IMR-90 (cell line): Measurements from ENCODE around the gene NTMT1. TPM values are rescaled to one million over a fixed set of nuclear protein-coding genes. Genes with fewer than 3 reads are reported as not detected.
A peak's percentile ranks its signal among the peaks of the same experiment; 100 is the strongest.

Source experiments
- ATAC-seq: fragments of 200-7000 bp; cut with Tn5 transposase; 2 replicates; pipeline ENCODE4 v1.9.1; 2020; ENCODE audit warnings: low read depth, mild to moderate bottlenecking, moderate library complexity
- BruUV-seq: library from RNA; stranded (reverse); fragments of 400-500 nt; replicated peaks from 2 replicates; lab custom pipeline; 2021; lab: Mats Ljungman, UMichigan
- CTCF ChIA-PET: fragments of 300-600 bp; formaldehyde crosslinking; extraction: SDS; loops from one replicate; lab custom pipeline; 2021; ENCODE audit warnings: antibody characterized with exemption; lab: Yijun Ruan, JAX
- POLR2A ChIA-PET: fragments of 300-600 bp; sonication (Branson Sonifier 250); formaldehyde crosslinking; loops from one replicate; lab custom pipeline; 2022; ENCODE audit warnings: antibody characterized with exemption; ENCODE audit not compliant: unreplicated experiment; lab: Charles Lee
- DNase-seq: peaks from one replicate; pipeline ENCODE4 v3.0.0; 2013
- H2AFZ ChIP-seq: replicated peaks from 2 replicates; pipeline ENCODE3; 2013; ENCODE audit warnings: low read length, mild to moderate bottlenecking; ENCODE audit not compliant: poor library complexity
- H2AK5ac ChIP-seq: 2 replicates; pipeline ENCODE4 v1.6.1; 2013; ENCODE audit warnings: low read depth, low read length, inconsistent platforms
- H2AK9ac ChIP-seq: replicated peaks from 2 replicates; pipeline ENCODE3; 2013; ENCODE audit warnings: mild to moderate bottlenecking, low read depth, low read length, moderate library complexity; ENCODE audit not compliant: poor library complexity
- H2BK120ac ChIP-seq: 2 replicates; pipeline ENCODE4 v1.6.1; 2013; ENCODE audit warnings: low read depth, low read length, inconsistent platforms
- H2BK15ac ChIP-seq: 3 replicates; pipeline ENCODE4 v1.6.1; 2013; ENCODE audit warnings: low read depth, low read length, inconsistent platforms
- H2BK20ac ChIP-seq: 2 replicates; pipeline ENCODE4 v1.6.1; 2013; ENCODE audit warnings: low read depth, mild to moderate bottlenecking, inconsistent platforms, low read length, moderate library complexity
- H2BK5ac ChIP-seq: 2 replicates; pipeline ENCODE4 v1.6.1; 2013; ENCODE audit warnings: mild to moderate bottlenecking, low read depth, low read length, inconsistent platforms; ENCODE audit not compliant: poor library complexity, severe bottlenecking
- H3K14ac ChIP-seq: replicated peaks from 2 replicates; pipeline ENCODE4 v1.6.1; 2013; ENCODE audit warnings: low read depth, low read length, inconsistent platforms
- H3K18ac ChIP-seq: 2 replicates; pipeline ENCODE4 v1.6.1; 2013; ENCODE audit warnings: low read depth, low read length, control low read depth
- H3K23ac ChIP-seq: 2 replicates; pipeline ENCODE4 v1.6.1; 2013; ENCODE audit warnings: low read depth, low read length, inconsistent platforms
- H3K27ac ChIP-seq: 2 replicates; pipeline ENCODE4 v1.5.1; 2013; ENCODE audit warnings: mild to moderate bottlenecking, control low read depth, low read length; ENCODE audit not compliant: insufficient read depth
- H3K27me3 ChIP-seq: 2 replicates; pipeline ENCODE4 v1.6.1; 2013; ENCODE audit warnings: low read length; ENCODE audit not compliant: control insufficient read depth, insufficient read depth
- H3K36me3 ChIP-seq: 2 replicates; pipeline ENCODE4 v1.6.1; 2013; ENCODE audit warnings: low read length, mixed read lengths; ENCODE audit not compliant: control insufficient read depth, insufficient read depth
- H3K4ac ChIP-seq: 2 replicates; pipeline ENCODE4 v1.6.1; 2013; ENCODE audit warnings: low read depth, low read length, inconsistent platforms
- H3K4me1 ChIP-seq: 2 replicates; pipeline ENCODE4 v1.6.1; 2013; ENCODE audit warnings: low read length, mixed read lengths; ENCODE audit not compliant: control insufficient read depth, insufficient read depth
- H3K4me2 ChIP-seq: 2 replicates; pipeline ENCODE4 v1.6.1; 2013; ENCODE audit warnings: low read depth, mild to moderate bottlenecking, control low read depth, low read length, moderate library complexity
- H3K4me3 ChIP-seq: 2 replicates; pipeline ENCODE4 v1.5.1; 2013; ENCODE audit warnings: low read depth, mild to moderate bottlenecking, control low read depth, low read length, moderate library complexity; ENCODE audit not compliant: insufficient read depth
- H3K56ac ChIP-seq: 2 replicates; pipeline ENCODE4 v1.6.1; 2013; ENCODE audit warnings: low read length, inconsistent platforms; ENCODE audit not compliant: insufficient read depth; ENCODE audit errors: extremely low read depth
- H3K79me1 ChIP-seq, 2 experiments: 2 replicates each; pipeline ENCODE4 v1.6.1; 2013; ENCODE audit warnings: low read length in 2 of 2, inconsistent platforms in 1 of 2, low read depth in 1 of 2
- H3K9ac ChIP-seq: 2 replicates; pipeline ENCODE4 v1.6.1; 2013; ENCODE audit warnings: low read depth, low read length, control low read depth
- H3K9me1 ChIP-seq: 2 replicates; pipeline ENCODE4 v1.6.1; 2013; ENCODE audit warnings: low read length, inconsistent platforms; ENCODE audit not compliant: insufficient read depth
- H3K9me3 ChIP-seq: 2 replicates; pipeline ENCODE4 v1.6.1; 2013; ENCODE audit warnings: low read length; ENCODE audit not compliant: control insufficient read depth, insufficient read depth
- H4K20me1 ChIP-seq: 2 replicates; pipeline ENCODE4 v1.6.1; 2013; ENCODE audit warnings: low read length, inconsistent platforms; ENCODE audit not compliant: insufficient read depth
- H4K5ac ChIP-seq: 2 replicates; pipeline ENCODE4 v1.6.1; 2013; ENCODE audit warnings: mild to moderate bottlenecking, low read depth, low read length, control low read depth
- H4K8ac ChIP-seq, 2 experiments: 2 replicates each; pipeline ENCODE4 v1.6.1; 2013; ENCODE audit warnings: low read depth in 2 of 2, low read length in 2 of 2, control low read depth in 1 of 2, inconsistent platforms in 1 of 2
- H4K91ac ChIP-seq: 2 replicates; pipeline ENCODE4 v1.6.1; 2013; ENCODE audit warnings: low read depth, low read length, inconsistent platforms; ENCODE audit not compliant: insufficient read depth
- BHLHE40 ChIP-seq: fragments of 150-350 bp; IDR thresholded peaks from 2 replicates; pipeline ENCODE4 v1.6.1; 2016; ENCODE audit warnings: mild to moderate bottlenecking, low read depth, low read length
- CEBPB ChIP-seq: IDR thresholded peaks from 2 replicates; pipeline ENCODE4 v1.6.1; 2012; ENCODE audit warnings: low read depth, low read length, improper control_type of control experiment
- CHD1 ChIP-seq: IDR thresholded peaks from 2 replicates; pipeline ENCODE4 v1.6.1; 2012; ENCODE audit warnings: low read depth, low read length, improper control_type of control experiment
- CTCF ChIP-seq: conservative IDR thresholded peaks from 2 replicates; pipeline ENCODE4 v1.5.1; 2012; ENCODE audit warnings: mild to moderate bottlenecking, low read depth, low read length, improper control_type of control experiment
- ELK1 ChIP-seq: fragments of 150-350 bp; IDR thresholded peaks from 2 replicates; pipeline ENCODE4 v1.6.1; 2016; ENCODE audit warnings: low read depth, mild to moderate bottlenecking, low read length, moderate library complexity, borderline replicate concordance
- FOS ChIP-seq: fragments of 150-350 bp; IDR thresholded peaks from 2 replicates; pipeline ENCODE4 v1.6.1; 2016; ENCODE audit warnings: low read depth, low read length
- MAFK ChIP-seq: IDR thresholded peaks from 2 replicates; pipeline ENCODE4 v1.6.1; 2012; ENCODE audit warnings: low read depth, low read length, improper control_type of control experiment
- MAZ ChIP-seq: IDR thresholded peaks from 2 replicates; pipeline ENCODE4 v1.6.1; 2012; ENCODE audit warnings: low read depth, mild to moderate bottlenecking, low read length, improper control_type of control experiment, moderate library complexity, borderline replicate concordance
- MXI1 ChIP-seq: IDR thresholded peaks from 2 replicates; pipeline ENCODE4 v1.6.1; 2012; ENCODE audit warnings: low read depth, mild to moderate bottlenecking, low read length, moderate library complexity, borderline replicate concordance
- NFE2L2 ChIP-seq: fragments of 150-350 bp; IDR thresholded peaks from 2 replicates; pipeline ENCODE4 v1.6.1; 2016; ENCODE audit warnings: low read depth, mild to moderate bottlenecking, low read length
- POLR2A ChIP-seq: IDR thresholded peaks from 2 replicates; pipeline ENCODE4 v1.6.1; 2012; ENCODE audit warnings: mild to moderate bottlenecking, low read depth, low read length
- RAD21 ChIP-seq: IDR thresholded peaks from 2 replicates; pipeline ENCODE4 v1.6.1; 2012; ENCODE audit warnings: low read length, improper control_type of control experiment
- RCOR1 ChIP-seq: IDR thresholded peaks from 2 replicates; pipeline ENCODE4 v1.6.1; 2012; ENCODE audit warnings: mild to moderate bottlenecking, low read length, improper control_type of control experiment; ENCODE audit not compliant: insufficient replicate concordance
- RFX5 ChIP-seq: IDR thresholded peaks from 2 replicates; pipeline ENCODE4 v1.8.0; 2012; ENCODE audit warnings: low read depth, mild to moderate bottlenecking, low read length, moderate library complexity
- SMC3 ChIP-seq: fragments of 150-350 bp; IDR thresholded peaks from 2 replicates; pipeline ENCODE4 v1.6.1; 2016; ENCODE audit warnings: low read depth, mild to moderate bottlenecking, antibody characterized with exemption, low read length, moderate library complexity
- USF2 ChIP-seq: fragments of 150-350 bp; IDR thresholded peaks from 2 replicates; pipeline ENCODE4 v1.6.1; 2017; ENCODE audit warnings: mild to moderate bottlenecking, antibody characterized with exemption, low read length, low read depth
- WGBS, 2 experiments: methylation state at CpG; one replicate each; pipeline versions ENCODE4 v1.1.5 to v1.1.7; 2013; ENCODE audit warnings: missing lambda C conversion rate in 2 of 2; ENCODE audit not compliant: insufficient read length in 1 of 2; ENCODE audit errors: extremely low coverage in 2 of 2; 5-methylcytosine and 5-hydroxymethylcytosine counted together
- dilution Hi-C: fragments of 300-500 bp; cut with HindIII; formaldehyde crosslinking; loops from one replicate; pipeline ENCODE4 v1.14.3; 2018; ENCODE audit warnings: low sequenced_read_pairs; ENCODE audit not compliant: unreplicated experiment
- in situ Hi-C: fragments of 300-500 bp; cut with MboI; formaldehyde crosslinking; loops from 3 replicates; pipeline ENCODE4 v1.14.3; 2019; ENCODE audit warnings: low sequenced_read_pairs, inconsistent platforms, mixed read lengths
- intact Hi-C: fragments of 100-400 bp; cut with micrococcal nuclease; formaldehyde crosslinking; loops from 2 replicates; pipeline ENCODE4 v1.10.0; 2022
- polyA plus RNA-seq, 3 experiments: library from polyadenylated mRNA; depleted of rRNA; stranded (reverse); fragments of >200 nt; gene quantifications; 2 replicates each; pipeline ENCODE4 v1.2.3, GENCODE V29; 2012; ENCODE audit warnings: low replicate concordance in 1 of 3
- total RNA-seq: library from RNA; depleted of rRNA; stranded (reverse); fragments of >200 nt; gene quantifications from 2 replicates; pipeline ENCODE4 v1.2.3, GENCODE V29; 2012

The NTMT1 gene
- total and polyA plus RNA-seq, 2 of the 4 experiments (the other 2 are of a cell fraction), result 68.1 to 88.1 TPM

DNA sequence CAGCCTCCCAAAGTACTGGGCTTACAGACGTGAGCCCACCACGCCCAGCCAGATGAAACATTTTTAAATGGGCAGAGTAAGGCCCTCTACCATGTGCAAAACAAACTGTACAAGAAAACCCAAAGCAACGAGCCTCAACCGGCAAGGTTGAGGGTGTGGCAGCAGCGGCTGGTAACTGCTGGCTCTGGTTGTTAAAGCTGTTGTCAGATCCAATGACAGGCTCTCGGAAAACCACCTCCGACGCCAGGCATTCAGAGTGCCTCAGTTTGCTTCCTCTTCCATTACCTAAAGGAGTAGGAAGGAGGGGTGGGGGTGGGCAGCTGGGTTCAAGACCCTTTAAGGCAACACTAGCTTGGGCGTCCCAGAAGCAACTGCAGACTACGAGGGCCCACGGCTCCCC lies 18.4 kb downstream of the NTMT1 start:
- Histone ChIP-seq H2AFZ (peak overlapping the region; percentile 8), H3K4ac (no peak overlapping the region), H3K9me1 (peaks cover 6% of the 10 kb centered on the region), H3K4me1 (peaks cover 19% of the 10 kb centered on the region), H3K27ac (no peak overlapping the region), H2BK5ac (no peak overlapping the region), H3K9me3 (no peaks in the 10 kb centered on the region), H2BK20ac (no peak overlapping the region), H3K36me3 (peaks cover 1% of the 10 kb centered on the region; the same call in 1 of the 2 replicates), H3K79me1 (peaks cover 0 to 30% of the 10 kb centered on the region in 2 experiments; a peak in 3 of 4 replicates), H3K14ac (no peak overlapping the region), H4K8ac (no peak overlapping the region), H4K20me1 (peaks cover 22% of the 10 kb centered on the region), H4K5ac (no peak overlapping the region), H3K4me3 (no peak overlapping the region), H2AK9ac (peak overlapping the region; percentile 11), H2BK15ac (no peak overlapping the region), H2BK120ac (no peak overlapping the region), H3K56ac (no peak overlapping the region), H3K23ac (no peak overlapping the region), H2AK5ac (0 out of 2 replicates have a peak overlapping the region, but pooled peaks have one; percentile 8), H3K18ac (no peak overlapping the region), H3K4me2 (no peak overlapping the region), H3K9ac (no peak overlapping the region), H4K91ac (0 out of 2 replicates have a peak overlapping the region, but pooled peaks have one; percentile 16), H3K27me3 (no peaks in the 10 kb centered on the region)
- dilution Hi-C loops (no loop called here), in situ Hi-C loops (no loop called here), intact Hi-C loops (no loop called here)
- ATAC-seq (no peak), DNase-seq (no peak)
- POLR2A ChIA-PET, result interaction anchor here (0.5 kb wide), 1 partner anchor 17 kb away, joined by 3 read pairs; no protein-coding TSS in a partner anchor
- 93% methylated on average over 3 of the region's 11 CpGs; no CpG with 5 or more reads in 1 of the 2 experiments for WGBS, 2 experiments
- no TSS peak for BruUV-seq
- CTCF ChIA-PET, result no interaction called here
- TF ChIP-seq FOS (no peak), NFE2L2 (no peak), CEBPB (no peak), RAD21 (no peak), BHLHE40 (no peak), CTCF (no peak), RFX5 (no peak), POLR2A (no peak), MAFK (no peak), ELK1 (no peak), MXI1 (no peak), RCOR1 (no peak), SMC3 (no peak), MAZ (no peak), USF2 (no peak), CHD1 (no peak)
